Activated B cell treated with CpG ODN at 0.5 μM for 24 hours (primary cell): ENCODE measurements around the gene DDX24. TPM values are rescaled to one million over a fixed set of nuclear protein-coding genes. Genes with fewer than 3 reads are reported as not detected.
A peak's percentile ranks its signal among the peaks of the same experiment; 100 is the strongest.

Source experiments
- ATAC-seq: fragments of 200-7000 bp; cut with Tn5 transposase; one replicate; pipeline ENCODE4 v1.10.0; 2021; ENCODE audit warnings: low read depth, mild to moderate bottlenecking, moderate library complexity
- CTCF ChIA-PET: fragments of 350-600 bp; sonication (Branson Sonifier 250); formaldehyde crosslinking; loops from one replicate; lab custom pipeline; 2021; ENCODE audit warnings: antibody characterized with exemption; lab: Charles Lee
- POLR2A ChIA-PET: fragments of 350-600 bp; sonication (Branson Sonifier 250); formaldehyde crosslinking; loops from one replicate; lab custom pipeline; 2021; ENCODE audit warnings: antibody characterized with exemption; lab: Charles Lee
- DNase-seq: peaks from one replicate; pipeline ENCODE4 v3.0.0; 2022
- H3K27ac Mint-ChIP-seq: one replicate; pipeline ENCODE4 v1.8.0; 2020; ENCODE audit warnings: mixed read lengths
- H3K27me3 Mint-ChIP-seq: one replicate; pipeline ENCODE4 v1.8.0; 2021; ENCODE audit warnings: mixed read lengths
- H3K36me3 Mint-ChIP-seq: one replicate; pipeline ENCODE4 v1.8.0; 2021; ENCODE audit warnings: low read depth, mixed read lengths
- H3K4me1 Mint-ChIP-seq: one replicate; pipeline ENCODE4 v1.8.0; 2021; ENCODE audit warnings: mixed read lengths
- H3K4me3 Mint-ChIP-seq: one replicate; pipeline ENCODE4 v1.8.0; 2020; ENCODE audit warnings: mild to moderate bottlenecking, mixed read lengths
- H3K9me3 Mint-ChIP-seq: one replicate; pipeline ENCODE4 v1.8.0; 2020; ENCODE audit warnings: mixed read lengths
- CTCF ChIP-seq: fragments of 200-600 bp; IDR thresholded peaks from one replicate; pipeline ENCODE4 v1.8.0; 2022; ENCODE audit warnings: antibody characterized with exemption, mild to moderate bottlenecking
- intact Hi-C: fragments of 100-400 bp; cut with micrococcal nuclease; formaldehyde crosslinking; loops from one replicate; pipeline ENCODE4 v1.15.1; 2024
- total RNA-seq: library from RNA; stranded (reverse); gene quantifications from 2 replicates; pipeline ENCODE4 v1.2.3, GENCODE V29; 2022

Gene DDX24
- total RNA-seq, 1 donor from 2014 or later, result 169 TPM

- Mint-ChIP-seq H3K27me3 (peaks cover 29% of the 10 kb centered on the region), H3K4me3 (peak within 1 kb of the TSS; percentile 78), H3K9me3 (no peaks in the 10 kb centered on the region), H3K4me1 (peaks cover 5% of the 10 kb centered on the region), H3K27ac (no peak within 1 kb of the TSS), H3K36me3 (no peaks in the 10 kb centered on the region)
- peak; percentile 100 for ATAC-seq
- TF ChIP-seq CTCF, result no peak
- CTCF ChIA-PET, result interaction anchor here (0.9 to 1.3 kb wide), 5 partner anchors 10 to 154 kb away, joined by 3 to 5 read pairs (median 3); no protein-coding TSS in a partner anchor
- intact Hi-C loops, result loop anchor here (1.0 kb wide), 2 partner anchors 55 kb away; partner anchors contain the start of genes DDX24 and IFI27L1
- POLR2A ChIA-PET, result interaction anchor here (1.5 kb wide), 1 partner anchor 55 kb away, joined by 4 read pairs; the partner anchor contains the start of genes DDX24 and IFI27L1
- DNase-seq, result peak; percentile 90
Observed at GRCh38 chr14:94026173-94026888, 54.7 kb downstream of the DDX24 start, which contains the start of gene OTUB2. Gene OTUB2, plus strand, starts transcription at chr14:94026340. Its CDS starts 198 bp downstream, at chr14:94026538.

GRCh38 chr14:94025720-94026119 lies 55.3 kb downstream of the DDX24 start:
- H3K9me3 Mint-ChIP-seq, result no peaks in the 10 kb centered on the region
- ChIA-PET POLR2A (interaction anchor here (0.6 to 1.5 kb wide), 2 partner anchors 40 to 55 kb away, joined by 4 read pairs; partner anchors contain the start of genes DDX24 and IFI27L1), CTCF (interaction anchor here (0.9 to 1.3 kb wide), 5 partner anchors 11 to 155 kb away, joined by 3 to 5 read pairs (median 3); no protein-coding TSS in a partner anchor)
- H3K4me3 Mint-ChIP-seq, result peak overlapping the region; percentile 78
- peaks cover 29% of the 10 kb centered on the region for H3K27me3 Mint-ChIP-seq
- intact Hi-C loops, result loop anchor here (1.0 kb wide), 2 partner anchors 54 to 56 kb away; partner anchors contain the start of genes DDX24 and IFI27L1
- peaks cover 5% of the 10 kb centered on the region for H3K4me1 Mint-ChIP-seq
- no peak for TF ChIP-seq CTCF
- no peaks in the 10 kb centered on the region for H3K36me3 Mint-ChIP-seq
- DNase-seq, result no peak
- no peak for ATAC-seq
- no peak overlapping the region for H3K27ac Mint-ChIP-seq

GRCh38 chr14:94024549-94024948 lies 56.5 kb downstream of the DDX24 start:
- no peak overlapping the region for H3K4me3 Mint-ChIP-seq
- peaks cover 5% of the 10 kb centered on the region for H3K4me1 Mint-ChIP-seq
- intact Hi-C loops, result no loop called here
- H3K9me3 Mint-ChIP-seq, result no peaks in the 10 kb centered on the region
- no peaks in the 10 kb centered on the region for H3K36me3 Mint-ChIP-seq
- no peak for TF ChIP-seq CTCF
- peaks cover 26% of the 10 kb centered on the region for H3K27me3 Mint-ChIP-seq
- DNase-seq (no peak), ATAC-seq (no peak)
- ChIA-PET POLR2A (no interaction called here), CTCF (interaction anchor here (1.3 kb wide), 1 partner anchor 156 kb away, joined by 3 read pairs; no protein-coding TSS in a partner anchor)
- H3K27ac Mint-ChIP-seq, result no peak overlapping the region

- Mint-ChIP-seq H3K9me3 (no peaks in the 10 kb centered on the region), H3K36me3 (no peaks in the 10 kb centered on the region), H3K27me3 (peaks cover 26% of the 10 kb centered on the region), H3K4me1 (peaks cover 5% of the 10 kb centered on the region), H3K4me3 (no peak overlapping the region), H3K27ac (no peak overlapping the region)
- TF ChIP-seq CTCF, result no peak
- ChIA-PET CTCF (interaction anchor here (1.1 kb wide), 1 partner anchor 14 kb away, joined by 3 read pairs; no protein-coding TSS in a partner anchor), POLR2A (no interaction called here)
- DNase-seq, result no peak
- intact Hi-C loops, result no loop called here
- no peak for ATAC-seq
Observed at GRCh38 chr14:94022532-94023411, 58.2 kb downstream of the DDX24 start.
